Esophagus muscularis mucosa (tissue), 3 donors: Measurements from ENCODE around the gene ASXL2.

Experiments used
- CTCF ChIP-seq, 3 experiments: fragments of 200-600 bp in 2 of 3; fragments of 450-650 bp in 1 of 3; sonication (generic) in 2 of 3; IDR thresholded peaks; one replicate each; pipeline ENCODE4 v1.5.1; 2017 to 2019; ENCODE audit warnings: antibody characterized with exemption in 3 of 3, mild to moderate bottlenecking in 2 of 3, moderate library complexity in 1 of 3
- POLR2AphosphoS5 ChIP-seq, 2 donors: sonication (generic); formaldehyde crosslinking; IDR thresholded peaks; one replicate each; pipeline ENCODE4 v1.6.1; 2017; ENCODE audit warnings: antibody characterized with exemption in 2 of 2

GRCh38 chr2:25740810-25741381, 137.4 kb downstream of the ASXL2 start:
- no peak for TF ChIP-seq CTCF (IDR thresholded peaks at IDR 0.05)
- TF ChIP-seq POLR2AphosphoS5 (IDR thresholded peaks at IDR 0.05) = no peak
